Cerebellar nuclear complex (tissue), 1 donor: Measurements from ENCODE around the gene SYNGR1.
"Not testable (repeated sequence)": the region's sequence is repeated elsewhere in the genome, so short reads cannot be mapped to it uniquely, and the experiment has no call there.

ENCODE experiments used
- DNase-seq, 2 experiments: peaks; one replicate each; lab custom pipeline; 2025; lab: John Stamatoyannopoulos, UW

The SYNGR1 gene

GRCh38 chr22:39351689-39352214 lies 2.0 kb downstream of the SYNGR1 start:
- no peak for DNase-seq

- no peak for DNase-seq
Measured at GRCh38 chr22:39352306-39352891, 2.6 kb downstream of the SYNGR1 start.

DNA sequence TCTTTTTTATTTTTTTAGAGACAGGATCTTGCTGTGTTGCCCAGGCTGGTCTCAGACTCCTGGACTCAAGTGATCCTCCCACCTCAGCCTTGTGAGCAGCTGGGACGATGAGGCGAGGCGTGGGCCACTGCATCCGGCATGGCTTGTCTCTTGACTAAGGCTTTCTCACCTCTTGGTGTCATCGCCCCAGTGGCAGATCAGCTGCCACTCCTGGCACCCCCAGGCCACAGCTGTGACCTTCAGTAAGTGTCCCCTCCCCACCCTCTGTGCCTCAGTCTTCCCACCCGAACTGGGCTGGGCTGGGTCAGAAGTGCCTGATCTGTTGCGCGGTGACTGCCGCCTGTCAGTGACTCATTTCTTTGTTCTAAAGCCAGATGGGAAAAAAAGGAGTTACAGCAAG lies 3.6 kb downstream of the SYNGR1 start:
- no peak for DNase-seq

DNA sequence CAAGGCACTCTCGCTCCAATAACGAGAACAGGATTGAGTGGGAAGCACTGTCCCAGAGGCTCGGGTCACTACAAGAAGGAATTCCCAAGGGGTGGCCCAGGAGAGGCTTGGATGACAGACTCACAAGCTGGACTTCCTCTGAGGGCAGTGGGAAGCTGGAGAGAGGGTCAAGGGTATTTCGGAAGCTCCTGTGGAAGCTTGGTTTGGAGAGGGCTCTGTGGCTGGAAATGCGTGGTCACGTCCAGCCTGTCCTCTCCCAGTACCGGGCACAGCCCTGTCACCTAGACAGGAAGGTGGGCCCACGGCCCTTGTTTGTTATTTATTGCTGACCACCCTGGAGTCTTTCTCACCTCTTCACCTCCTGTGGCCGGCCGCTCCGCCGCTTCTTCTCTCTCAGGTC lies 5.3 kb downstream of the SYNGR1 start:
- no peak for DNase-seq

- not testable (repeated sequence) for DNase-seq
Measured at GRCh38 chr22:39355805-39356204, 6.0 kb downstream of the SYNGR1 start.

DNA sequence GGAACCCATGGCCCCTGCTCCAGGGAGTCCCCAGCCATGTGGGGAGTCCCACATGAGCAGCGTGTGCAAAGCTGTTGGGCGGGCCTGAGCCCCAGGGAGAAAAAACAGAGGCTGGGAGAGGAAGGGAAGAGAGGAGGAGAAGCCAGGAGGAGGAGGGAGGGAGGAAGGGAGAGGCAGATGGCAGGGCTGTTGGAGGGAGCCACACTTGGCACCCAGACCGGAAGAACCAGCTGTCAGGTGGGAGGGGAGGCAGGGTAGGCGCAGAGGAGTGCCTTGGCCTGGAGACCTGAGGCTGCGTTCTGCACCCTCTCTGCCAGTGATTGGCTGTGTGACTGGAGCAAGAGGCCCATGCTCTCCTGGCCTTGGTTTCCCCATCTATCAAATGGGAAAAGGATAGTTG lies 6.7 kb downstream of the SYNGR1 start:
- peak; percentile 75 to 96 for DNase-seq

DNA sequence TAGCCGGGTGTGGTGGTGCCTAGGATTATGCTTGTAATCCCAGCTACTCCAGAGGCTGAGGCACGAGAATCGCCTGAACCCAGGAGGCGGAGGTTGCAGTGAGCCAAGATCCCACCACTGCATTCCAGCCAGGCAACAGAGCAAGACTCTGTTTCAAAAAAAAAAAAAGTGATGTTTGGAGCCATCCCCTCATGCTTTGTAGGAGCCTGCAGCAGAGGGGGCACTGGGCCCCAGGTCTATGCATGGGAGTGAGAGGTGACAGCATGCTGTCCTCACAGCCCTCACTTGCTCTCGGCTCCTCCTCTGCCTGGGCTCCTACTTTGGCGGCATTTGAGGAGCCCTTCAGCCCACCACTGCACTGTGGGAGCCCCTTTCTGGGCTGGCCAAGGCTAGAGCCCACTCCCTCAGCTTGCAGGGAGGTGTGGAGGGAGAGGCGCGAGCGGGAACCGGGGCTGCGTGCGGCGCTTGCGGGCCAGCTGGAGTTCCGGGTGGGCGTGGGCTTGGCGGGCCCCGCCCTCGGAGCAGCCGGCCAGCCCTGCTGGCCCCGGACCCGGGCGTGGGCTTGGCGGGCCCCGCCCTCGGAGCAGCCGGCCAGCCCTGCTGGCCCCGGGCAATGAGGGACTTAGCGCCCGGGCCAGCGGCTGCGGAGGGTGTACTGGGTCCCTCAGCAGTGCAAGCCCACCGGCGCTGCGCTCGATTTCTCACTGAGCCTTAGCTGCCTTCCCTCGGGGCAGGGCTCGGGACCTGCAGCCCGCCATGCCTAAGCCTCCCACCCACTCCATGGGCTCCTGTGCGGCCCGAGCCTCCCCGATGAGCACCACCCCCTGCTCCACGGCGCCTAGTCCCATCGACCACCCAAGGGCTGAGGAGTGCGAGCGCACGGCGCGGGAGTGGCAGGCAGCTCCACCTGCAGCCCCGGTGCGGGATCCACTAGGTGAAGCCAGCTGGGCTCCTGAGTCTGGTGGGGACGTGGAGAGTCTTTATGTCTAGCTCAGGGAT lies 7.6 kb downstream of the SYNGR1 start:
- DNase-seq, result not testable (repeated sequence)

DNA sequence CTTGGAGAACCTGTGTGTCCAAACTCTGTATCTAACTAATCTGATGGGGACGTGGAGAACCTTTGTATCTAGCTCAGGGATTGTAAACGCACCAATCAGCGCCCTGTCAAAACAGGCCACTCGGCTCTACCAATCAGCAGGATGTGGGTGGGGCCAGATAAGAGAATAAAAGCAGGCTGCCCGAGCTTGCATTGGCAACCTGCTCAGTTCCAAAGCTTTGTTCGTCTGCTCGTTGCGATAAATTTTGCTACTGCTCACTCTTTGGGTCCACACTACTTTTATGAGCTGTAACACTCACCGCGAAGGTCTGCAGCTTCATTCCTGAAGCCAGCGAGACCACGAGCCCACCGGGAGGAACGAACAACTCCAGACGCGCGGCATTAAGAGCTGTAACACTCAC lies 8.4 kb downstream of the SYNGR1 start:
- not testable (repeated sequence) for DNase-seq

DNA sequence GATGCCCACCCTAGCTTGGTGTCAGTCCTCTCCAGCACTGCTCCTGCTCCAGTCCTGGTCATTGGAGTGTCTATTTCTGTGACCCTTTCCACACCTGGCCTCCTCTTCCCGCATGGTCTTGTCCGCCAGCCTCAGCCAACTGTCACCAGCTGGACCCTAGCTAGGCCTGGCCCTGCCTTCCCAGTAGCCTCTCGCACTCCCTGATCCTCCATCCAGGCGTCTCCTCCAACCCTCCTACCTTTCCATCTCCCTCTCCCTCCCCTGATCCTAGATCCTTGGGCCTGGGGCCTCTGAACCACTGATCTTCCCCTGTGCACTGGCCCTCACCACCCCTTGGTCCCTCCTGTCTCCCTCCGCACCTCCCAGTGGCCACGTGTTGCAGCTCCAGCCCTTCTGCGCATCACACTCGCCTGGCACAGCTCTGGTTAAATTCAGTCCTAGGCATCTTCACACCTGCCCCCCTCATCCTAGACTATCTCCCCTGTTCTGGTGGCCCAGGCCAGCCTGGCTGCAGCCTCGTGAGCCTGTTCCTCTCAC lies 9.9 kb downstream of the SYNGR1 start:
- DNase-seq, result peak in 1 of 2 experiments; percentile 34

DNA sequence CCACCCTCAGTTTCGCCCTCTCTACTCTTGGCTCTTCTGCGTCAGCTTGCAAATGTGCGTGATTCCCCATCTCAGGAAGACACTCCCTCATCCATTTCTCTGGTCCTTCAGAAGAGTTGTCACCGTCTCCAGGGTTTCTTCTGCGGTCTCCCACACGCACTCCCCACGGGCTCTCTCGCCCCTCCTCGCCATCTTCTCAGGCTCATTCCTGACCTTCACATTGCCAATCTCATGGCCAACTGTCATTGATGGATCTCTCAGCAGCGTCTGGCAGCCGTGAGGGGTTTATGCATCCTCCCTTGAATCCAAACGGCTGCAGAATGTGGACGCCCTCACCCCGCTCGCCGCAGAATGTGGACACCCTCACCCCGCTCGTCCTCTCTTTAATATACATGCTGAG lies 10.5 kb downstream of the SYNGR1 start:
- no peak for DNase-seq

DNA sequence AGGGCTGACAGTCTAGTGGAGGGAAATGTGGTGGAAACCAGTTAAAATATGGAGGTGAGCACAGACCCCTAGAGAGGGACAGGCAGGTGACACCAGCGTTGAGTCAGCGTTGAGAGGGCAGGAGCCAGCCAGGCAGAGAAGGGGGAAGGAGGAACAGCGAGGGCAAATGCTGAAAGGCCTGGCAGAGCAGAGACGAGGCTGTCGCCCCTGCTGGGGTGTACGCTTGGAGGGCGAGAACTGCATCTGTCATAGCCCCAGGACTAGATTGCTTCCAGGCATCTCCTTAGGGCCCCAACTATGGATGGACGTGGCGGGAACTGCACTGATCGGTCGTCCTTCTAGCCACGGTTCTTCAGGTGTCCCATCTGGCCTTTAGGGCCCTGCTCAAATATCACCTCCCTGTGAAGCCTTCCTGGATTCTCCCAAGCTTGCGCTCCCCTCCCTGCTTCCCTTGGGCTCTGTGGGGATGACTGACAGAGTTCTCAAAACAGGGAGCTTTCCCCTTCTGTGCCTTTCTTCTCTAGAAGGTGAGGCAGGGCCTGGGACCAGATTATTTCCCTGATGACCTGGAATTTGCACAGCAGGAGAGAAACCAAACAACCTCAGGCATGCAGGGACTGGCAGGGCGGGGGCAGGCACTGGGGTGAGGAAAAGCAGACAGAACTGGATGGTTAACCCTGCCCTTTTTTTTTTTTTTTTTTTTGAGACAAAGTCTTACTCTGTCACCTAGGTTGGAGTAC lies 11.1 kb downstream of the SYNGR1 start:
- no peak for DNase-seq

GRCh38 chr22:39361496-39361895 lies 11.7 kb downstream of the SYNGR1 start:
- no peak for DNase-seq

GRCh38 chr22:39362271-39362670 lies 12.5 kb downstream of the SYNGR1 start:
- DNase-seq, result no peak

GRCh38 chr22:39362932-39363331 lies 13.1 kb downstream of the SYNGR1 start:
- no peak for DNase-seq

DNA sequence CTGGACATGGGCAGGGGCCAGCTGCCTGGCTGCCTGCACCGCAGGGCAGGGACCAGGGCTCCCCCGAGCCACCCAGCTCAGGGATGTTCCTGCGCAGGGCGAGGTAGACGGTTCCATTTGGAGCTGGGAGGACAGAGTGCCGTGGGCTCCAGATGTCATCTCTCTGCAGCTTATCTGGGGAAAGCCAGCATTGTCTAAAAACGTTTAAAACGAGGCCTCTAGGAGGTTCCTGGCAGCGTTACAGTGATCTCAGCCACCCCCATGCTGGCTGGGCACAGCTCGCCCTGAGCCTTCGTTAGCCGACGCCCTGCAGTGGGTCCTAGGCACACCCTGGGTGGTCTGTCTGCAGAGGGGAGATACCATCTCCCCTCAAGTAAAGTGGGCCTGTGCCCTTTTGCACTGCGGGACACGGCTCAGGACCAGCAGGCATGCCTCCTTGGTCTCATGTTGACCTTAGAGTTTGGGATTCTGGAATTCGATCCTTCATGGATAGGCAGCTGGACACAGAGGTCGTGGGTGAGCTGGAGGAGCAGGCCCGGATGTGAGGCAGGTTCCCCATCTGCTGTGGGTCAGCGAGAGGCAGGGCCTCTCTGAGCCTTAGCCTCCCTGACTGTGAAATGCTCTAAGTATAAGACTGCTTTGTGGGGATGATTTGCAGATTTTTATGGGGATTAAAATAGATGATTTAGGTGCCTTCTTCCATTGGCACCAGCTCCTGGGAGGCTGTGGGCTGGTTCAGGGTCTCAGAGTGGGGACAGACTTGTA lies 14.1 kb downstream of the SYNGR1 start:
- DNase-seq, result no peak

- peak in 1 of 2 experiments; percentile 52 for DNase-seq
Measured at GRCh38 chr22:39364714-39365491, 15.1 kb downstream of the SYNGR1 start.

GRCh38 chr22:39365492-39365780 lies 15.6 kb downstream of the SYNGR1 start:
- no peak for DNase-seq

DNA sequence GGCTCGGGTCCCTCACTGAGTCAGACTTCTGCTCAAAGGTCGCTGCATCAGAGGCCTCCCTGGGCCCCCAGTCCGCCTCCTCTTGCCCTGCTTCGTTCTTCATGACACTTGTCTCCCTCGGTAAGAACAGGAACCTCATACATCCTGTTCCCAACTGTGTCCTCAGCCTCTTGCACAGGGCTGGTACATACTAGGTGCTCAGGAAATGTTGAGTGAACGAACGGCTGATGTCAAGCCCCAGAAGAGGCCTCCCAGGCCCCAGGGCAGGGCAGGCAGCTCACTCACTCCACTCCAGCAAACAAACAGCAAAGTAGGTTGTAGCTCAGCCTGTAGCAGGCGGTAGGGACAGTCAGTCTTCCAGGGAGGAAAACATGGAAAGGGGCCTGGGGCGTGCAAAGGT lies 17.2 kb downstream of the SYNGR1 start:
- DNase-seq, result no peak

DNA sequence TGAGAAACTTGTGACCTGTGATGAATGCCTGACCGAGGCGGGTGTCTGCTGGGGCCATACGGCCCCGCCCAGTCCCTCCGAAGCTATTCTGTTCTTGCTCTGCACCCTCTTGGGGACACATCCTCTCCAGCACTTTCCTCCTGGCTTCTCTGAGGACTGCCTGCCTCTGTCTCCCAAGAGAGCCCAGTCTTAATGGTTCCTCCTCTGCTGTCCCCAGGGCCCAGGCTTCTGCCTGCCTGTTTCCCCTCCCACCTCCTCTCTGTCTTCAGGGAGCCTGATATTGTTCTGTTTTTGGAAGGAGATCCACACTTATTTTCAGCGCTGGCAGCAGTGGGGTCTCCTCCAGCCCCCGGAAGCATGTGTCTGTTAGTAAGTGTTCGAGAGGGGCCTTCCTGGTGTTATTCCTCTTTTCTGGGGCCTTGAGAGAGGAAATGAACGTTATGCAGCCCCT lies 18.7 kb downstream of the SYNGR1 start:
- no peak for DNase-seq

GRCh38 chr22:39369186-39369585 lies 19.4 kb downstream of the SYNGR1 start:
- no peak for DNase-seq

GRCh38 chr22:39369586-39369985 lies 19.8 kb downstream of the SYNGR1 start:
- no peak for DNase-seq
